GM19452 (cell line): ENCODE measurements around the gene ERCC1.

Experiments used
- ATAC-seq: cut with Tn5 transposase; IDR thresholded peaks from one replicate; pipeline ENCODE4 v1.9.1; 2021; ENCODE audit not compliant: unreplicated experiment

Gene ERCC1

GRCh38 chr19:45370410-45371204, 53.1 kb downstream of the ERCC1 start, which contains the start of gene ERCC2:
Gene ERCC2 (minus strand): TSS chr19:45370573. CDS start chr19:45370540, 33 bp downstream.
- ATAC-seq, result peak; percentile 96

- no peak for ATAC-seq
These were observed 54.9 kb downstream of the ERCC1 start for GRCh38 chr19:45368737-45369340.

- no peak for ATAC-seq
These were observed 55.6 kb downstream of the ERCC1 start for GRCh38 chr19:45368127-45368526.

GRCh38 chr19:45364696-45365095, 59.0 kb downstream of the ERCC1 start:
- no peak for ATAC-seq

GRCh38 chr19:45363861-45364459, 59.8 kb downstream of the ERCC1 start:
- ATAC-seq, result no peak

GRCh38 chr19:45362291-45362690, 61.4 kb downstream of the ERCC1 start:
- ATAC-seq, result no peak

- no peak for ATAC-seq
These were observed 62.1 kb downstream of the ERCC1 start for GRCh38 chr19:45361608-45362007.

GRCh38 chr19:45358213-45358792, 65.4 kb downstream of the ERCC1 start:
- no peak for ATAC-seq

- ATAC-seq, result no peak
These were observed 66.3 kb downstream of the ERCC1 start for GRCh38 chr19:45357445-45357783.
